HL-60 (cell line): Measurements from ENCODE around the gene RBM41.

Source experiments
- GABPA ChIP-seq: IDR thresholded peaks from 2 replicates; pipeline ENCODE4 v1.6.1; 2012; ENCODE audit warnings: low read depth
- SPI1 ChIP-seq: IDR thresholded peaks from 2 replicates; pipeline ENCODE4 v1.6.1; 2012; ENCODE audit warnings: low read depth, mild to moderate bottlenecking, borderline replicate concordance
- TF ChIP-seq, protein P1 (sequence below): IDR thresholded peaks from one replicate; pipeline ENCODE4 v1.5.1; 2011; ENCODE audit warnings: low read length, control low read depth, inconsistent platforms; ENCODE audit not compliant: insufficient read depth
- TF ChIP-seq, protein P2 (sequence below): IDR thresholded peaks from 2 replicates; pipeline ENCODE4 v1.6.1; 2012; ENCODE audit warnings: low read depth; ENCODE audit not compliant: insufficient replicate concordance

DNA sequence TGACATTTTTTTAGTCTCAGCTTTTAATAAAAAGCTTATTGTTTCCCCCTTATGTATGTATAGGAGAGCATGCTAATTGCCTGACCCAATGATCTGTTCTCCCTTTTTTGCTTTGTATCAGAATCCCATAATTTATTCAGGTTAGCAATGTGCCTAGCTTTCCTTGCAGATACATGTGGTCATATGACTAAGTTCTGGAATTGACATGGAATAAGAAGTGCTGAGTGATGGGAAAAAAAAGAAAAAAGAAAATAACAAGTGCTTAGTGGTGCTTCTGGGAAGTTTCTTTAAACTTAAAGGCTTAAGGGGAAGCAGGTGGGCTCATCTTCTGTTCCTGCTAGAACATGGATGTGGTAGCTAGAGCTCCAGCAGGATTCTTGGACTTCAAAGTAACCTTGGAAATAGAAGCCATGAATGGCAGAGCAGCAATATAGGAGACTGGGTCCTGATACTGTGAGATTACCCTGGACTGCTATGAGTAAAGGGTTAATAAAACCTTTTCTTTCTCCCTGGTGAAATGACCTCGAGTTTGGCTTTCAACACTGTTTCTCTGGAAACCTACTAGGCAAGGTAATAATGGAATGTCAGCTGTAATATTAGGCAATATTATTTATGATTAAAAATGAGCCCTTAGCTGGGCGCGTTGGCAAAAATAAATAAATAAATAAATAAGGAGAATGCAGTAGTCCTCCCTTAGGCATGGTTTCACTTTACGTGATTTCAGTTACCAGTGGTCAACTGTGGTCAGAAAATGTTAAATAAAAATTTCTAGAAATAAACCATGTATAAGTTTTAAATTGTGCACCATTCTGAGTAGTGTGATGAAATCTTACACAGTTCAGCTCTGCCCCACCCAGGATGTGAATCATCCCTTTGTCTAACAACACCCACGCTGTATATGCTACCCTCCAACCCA is 16.7 kb upstream of the RBM41 start:
- TF ChIP-seq, protein P1, sequence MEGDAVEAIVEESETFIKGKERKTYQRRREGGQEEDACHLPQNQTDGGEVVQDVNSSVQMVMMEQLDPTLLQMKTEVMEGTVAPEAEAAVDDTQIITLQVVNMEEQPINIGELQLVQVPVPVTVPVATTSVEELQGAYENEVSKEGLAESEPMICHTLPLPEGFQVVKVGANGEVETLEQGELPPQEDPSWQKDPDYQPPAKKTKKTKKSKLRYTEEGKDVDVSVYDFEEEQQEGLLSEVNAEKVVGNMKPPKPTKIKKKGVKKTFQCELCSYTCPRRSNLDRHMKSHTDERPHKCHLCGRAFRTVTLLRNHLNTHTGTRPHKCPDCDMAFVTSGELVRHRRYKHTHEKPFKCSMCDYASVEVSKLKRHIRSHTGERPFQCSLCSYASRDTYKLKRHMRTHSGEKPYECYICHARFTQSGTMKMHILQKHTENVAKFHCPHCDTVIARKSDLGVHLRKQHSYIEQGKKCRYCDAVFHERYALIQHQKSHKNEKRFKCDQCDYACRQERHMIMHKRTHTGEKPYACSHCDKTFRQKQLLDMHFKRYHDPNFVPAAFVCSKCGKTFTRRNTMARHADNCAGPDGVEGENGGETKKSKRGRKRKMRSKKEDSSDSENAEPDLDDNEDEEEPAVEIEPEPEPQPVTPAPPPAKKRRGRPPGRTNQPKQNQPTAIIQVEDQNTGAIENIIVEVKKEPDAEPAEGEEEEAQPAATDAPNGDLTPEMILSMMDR = no peak
- TF ChIP-seq GABPA (no peak), SPI1 (no peak)
- TF ChIP-seq, protein P2, sequence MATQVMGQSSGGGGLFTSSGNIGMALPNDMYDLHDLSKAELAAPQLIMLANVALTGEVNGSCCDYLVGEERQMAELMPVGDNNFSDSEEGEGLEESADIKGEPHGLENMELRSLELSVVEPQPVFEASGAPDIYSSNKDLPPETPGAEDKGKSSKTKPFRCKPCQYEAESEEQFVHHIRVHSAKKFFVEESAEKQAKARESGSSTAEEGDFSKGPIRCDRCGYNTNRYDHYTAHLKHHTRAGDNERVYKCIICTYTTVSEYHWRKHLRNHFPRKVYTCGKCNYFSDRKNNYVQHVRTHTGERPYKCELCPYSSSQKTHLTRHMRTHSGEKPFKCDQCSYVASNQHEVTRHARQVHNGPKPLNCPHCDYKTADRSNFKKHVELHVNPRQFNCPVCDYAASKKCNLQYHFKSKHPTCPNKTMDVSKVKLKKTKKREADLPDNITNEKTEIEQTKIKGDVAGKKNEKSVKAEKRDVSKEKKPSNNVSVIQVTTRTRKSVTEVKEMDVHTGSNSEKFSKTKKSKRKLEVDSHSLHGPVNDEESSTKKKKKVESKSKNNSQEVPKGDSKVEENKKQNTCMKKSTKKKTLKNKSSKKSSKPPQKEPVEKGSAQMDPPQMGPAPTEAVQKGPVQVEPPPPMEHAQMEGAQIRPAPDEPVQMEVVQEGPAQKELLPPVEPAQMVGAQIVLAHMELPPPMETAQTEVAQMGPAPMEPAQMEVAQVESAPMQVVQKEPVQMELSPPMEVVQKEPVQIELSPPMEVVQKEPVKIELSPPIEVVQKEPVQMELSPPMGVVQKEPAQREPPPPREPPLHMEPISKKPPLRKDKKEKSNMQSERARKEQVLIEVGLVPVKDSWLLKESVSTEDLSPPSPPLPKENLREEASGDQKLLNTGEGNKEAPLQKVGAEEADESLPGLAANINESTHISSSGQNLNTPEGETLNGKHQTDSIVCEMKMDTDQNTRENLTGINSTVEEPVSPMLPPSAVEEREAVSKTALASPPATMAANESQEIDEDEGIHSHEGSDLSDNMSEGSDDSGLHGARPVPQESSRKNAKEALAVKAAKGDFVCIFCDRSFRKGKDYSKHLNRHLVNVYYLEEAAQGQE = no peak
